Measurements from ENCODE around the gene DYNC2I2. TPM values are rescaled to one million over a fixed set of nuclear protein-coding genes. Genes with fewer than 3 reads are reported as not detected.

Gene DYNC2I2
- total and polyA plus RNA-seq, 3 donors from 2014 or later: 78.4 to 102 (median 96.7) TPM

DNA sequence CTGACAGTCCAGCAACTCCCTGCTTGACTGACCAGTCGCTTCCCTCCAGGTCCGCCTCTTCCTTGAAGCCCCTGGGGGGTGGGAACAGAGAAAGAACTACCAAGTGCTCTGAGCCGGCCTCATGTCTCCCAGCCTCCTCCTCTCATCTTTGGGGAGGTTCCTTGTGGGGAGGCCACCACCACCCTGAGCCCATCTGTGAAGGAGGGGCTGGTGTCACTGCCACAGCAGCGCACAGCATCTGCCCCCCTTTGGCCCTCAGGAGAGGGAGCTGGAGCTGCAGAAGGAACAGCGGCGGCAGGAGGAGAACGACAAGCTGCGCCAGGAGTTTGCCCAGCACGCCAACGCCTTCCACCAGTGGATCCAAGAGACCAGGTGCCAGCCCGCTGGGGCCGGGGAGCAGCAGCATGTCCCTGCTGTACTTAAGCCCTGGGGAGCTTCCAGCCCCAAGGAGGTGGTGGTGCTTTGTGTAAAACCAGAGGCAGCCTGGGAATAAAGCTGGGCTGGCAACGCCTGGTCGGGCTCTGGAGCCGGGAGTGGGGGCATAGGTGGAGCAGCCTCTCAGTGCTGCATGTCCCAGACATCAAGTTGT is 29.4 kb downstream of the DYNC2I2 start:
- DNase-seq: no peak
- intact Hi-C loops (cut with DNase I; ENCODE audit: low total_unique reads): no loop called here

DNA sequence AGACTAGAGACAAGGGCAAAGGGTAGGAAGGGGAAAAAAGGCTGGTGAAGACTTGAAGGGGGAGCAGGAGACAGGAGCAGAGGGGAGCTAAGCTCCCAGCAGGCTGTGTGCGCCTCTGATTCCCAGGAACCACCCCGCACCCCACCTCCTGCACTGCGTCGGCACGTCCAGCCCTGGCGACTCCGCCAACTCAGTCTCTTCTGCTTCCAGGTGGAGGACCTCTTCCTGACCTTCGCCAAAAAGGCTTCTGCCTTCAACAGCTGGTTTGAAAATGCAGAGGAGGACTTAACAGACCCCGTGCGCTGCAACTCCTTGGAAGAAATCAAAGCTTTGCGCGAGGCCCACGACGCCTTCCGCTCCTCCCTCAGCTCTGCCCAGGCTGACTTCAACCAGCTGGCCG is 30.5 kb downstream of the DYNC2I2 start:
- H3K36me3 ChIP-seq (ENCODE audit: low read depth, missing control alignments): no peaks in the 10 kb centered on the region
- no peaks in the 10 kb centered on the region for H3K27me3 ChIP-seq
- no peaks in the 10 kb centered on the region for H3K9me3 ChIP-seq
- no peak overlapping the region for H3K4me3 ChIP-seq
- H3K27ac ChIP-seq: peak overlapping the region in 1 of 2 donors; percentile 61
- intact Hi-C loops (cut with DNase I; ENCODE audit: low total_unique reads): no loop called here
- TF ChIP-seq POLR2A (IDR thresholded peaks at IDR 0.05): no peak
- TF ChIP-seq, protein P1, sequence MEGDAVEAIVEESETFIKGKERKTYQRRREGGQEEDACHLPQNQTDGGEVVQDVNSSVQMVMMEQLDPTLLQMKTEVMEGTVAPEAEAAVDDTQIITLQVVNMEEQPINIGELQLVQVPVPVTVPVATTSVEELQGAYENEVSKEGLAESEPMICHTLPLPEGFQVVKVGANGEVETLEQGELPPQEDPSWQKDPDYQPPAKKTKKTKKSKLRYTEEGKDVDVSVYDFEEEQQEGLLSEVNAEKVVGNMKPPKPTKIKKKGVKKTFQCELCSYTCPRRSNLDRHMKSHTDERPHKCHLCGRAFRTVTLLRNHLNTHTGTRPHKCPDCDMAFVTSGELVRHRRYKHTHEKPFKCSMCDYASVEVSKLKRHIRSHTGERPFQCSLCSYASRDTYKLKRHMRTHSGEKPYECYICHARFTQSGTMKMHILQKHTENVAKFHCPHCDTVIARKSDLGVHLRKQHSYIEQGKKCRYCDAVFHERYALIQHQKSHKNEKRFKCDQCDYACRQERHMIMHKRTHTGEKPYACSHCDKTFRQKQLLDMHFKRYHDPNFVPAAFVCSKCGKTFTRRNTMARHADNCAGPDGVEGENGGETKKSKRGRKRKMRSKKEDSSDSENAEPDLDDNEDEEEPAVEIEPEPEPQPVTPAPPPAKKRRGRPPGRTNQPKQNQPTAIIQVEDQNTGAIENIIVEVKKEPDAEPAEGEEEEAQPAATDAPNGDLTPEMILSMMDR (IDR thresholded peaks at IDR 0.05): no peak
- peaks cover 25% of the 10 kb centered on the region for H3K4me1 ChIP-seq
- WGBS, 2 donors: 78 to 79% methylated on average over 15 to 16 of the region's 16 CpGs
- DNase-seq: no peak

More for the DNA sequence above, 29.4 kb downstream of the DYNC2I2 start:
- Histone ChIP-seq H3K36me3 (ENCODE audit: low read depth, missing control alignments) (no peaks in the 10 kb centered on the region), H3K27ac (no peak overlapping the region), H3K9me3 (no peaks in the 10 kb centered on the region), H3K4me1 (peaks cover 19% of the 10 kb centered on the region), H3K4me3 (no peak overlapping the region), H3K27me3 (no peaks in the 10 kb centered on the region)
- TF ChIP-seq, protein P1 (IDR thresholded peaks at IDR 0.05): no peak
- TF ChIP-seq POLR2A (IDR thresholded peaks at IDR 0.05): no peak
- 92 to 97% methylated on average over 10 to 15 of the region's 15 CpGs for WGBS, 2 donors

DNA sequence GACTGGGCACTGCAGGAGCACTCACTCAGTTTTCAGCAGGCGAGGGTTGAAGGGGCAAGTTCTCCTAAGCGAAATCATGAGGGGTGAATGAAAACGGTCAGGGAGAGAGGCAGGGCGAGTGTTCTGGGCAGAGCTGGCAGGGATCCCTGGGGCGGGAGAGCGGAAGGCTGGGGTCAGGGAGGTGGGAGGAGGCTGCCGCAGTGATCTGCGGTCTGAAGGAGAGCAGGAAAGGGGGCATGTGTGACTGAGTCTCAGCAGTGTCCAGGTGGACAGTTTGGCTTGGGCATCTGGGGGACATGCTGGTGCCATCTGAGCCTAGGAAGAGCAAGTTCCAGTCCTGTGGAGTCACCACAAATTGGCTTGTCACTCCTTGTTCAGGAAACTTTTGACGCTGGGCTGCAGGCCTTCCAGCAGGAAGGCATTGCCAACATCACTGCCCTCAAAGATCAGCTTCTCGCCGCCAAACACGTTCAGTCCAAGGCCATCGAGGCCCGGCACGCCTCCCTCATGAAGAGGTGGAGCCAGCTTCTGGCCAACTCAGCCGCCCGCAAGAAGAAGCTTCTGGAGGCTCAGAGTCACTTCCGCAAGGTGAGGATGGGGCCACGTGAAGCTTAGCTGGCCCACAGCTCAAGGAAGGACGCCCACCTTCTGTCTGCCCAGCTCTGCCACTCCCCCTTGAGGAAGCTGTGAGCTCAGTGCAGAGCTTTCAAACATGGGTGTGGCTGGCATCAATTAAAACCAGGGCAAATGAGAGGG is 31.1 kb downstream of the DYNC2I2 start:
- no peaks in the 10 kb centered on the region for H3K36me3 ChIP-seq (ENCODE audit: low read depth, missing control alignments)
- intact Hi-C loops (cut with DNase I; ENCODE audit: low total_unique reads): no loop called here
- peaks cover 25% of the 10 kb centered on the region for H3K4me1 ChIP-seq
- no peak overlapping the region for H3K4me3 ChIP-seq
- 44 to 60% methylated on average over 13 to 20 of the region's 20 CpGs for WGBS, 2 donors
- TF ChIP-seq, protein P1 (IDR thresholded peaks at IDR 0.05): no peak
- TF ChIP-seq POLR2A (IDR thresholded peaks at IDR 0.05): no peak
- peak; percentile 64 for DNase-seq
- H3K9me3 ChIP-seq: no peaks in the 10 kb centered on the region
- peak overlapping the region in 1 of 2 donors; percentile 61 for H3K27ac ChIP-seq
- no peaks in the 10 kb centered on the region for H3K27me3 ChIP-seq

DNA sequence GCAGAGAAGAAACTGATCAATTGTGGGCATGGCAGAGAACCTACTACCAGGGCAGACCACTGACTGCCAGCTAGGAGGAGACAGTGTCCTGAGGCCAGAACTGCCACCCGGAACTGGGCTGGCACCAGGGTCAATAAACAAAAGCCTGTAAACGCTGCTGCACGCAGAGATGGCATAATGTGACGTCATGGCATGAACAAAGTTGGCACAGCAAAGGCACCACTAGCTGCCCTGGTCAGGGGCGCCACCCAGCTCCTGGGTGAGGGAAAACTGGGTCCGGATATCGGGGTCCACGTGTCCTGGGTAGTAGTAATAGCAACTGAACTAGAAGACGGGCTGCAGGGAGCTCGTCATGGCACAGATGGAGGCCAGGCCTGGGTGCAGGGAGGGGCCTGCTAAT is 32.1 kb downstream of the DYNC2I2 start:
- no peak for TF ChIP-seq POLR2A (IDR thresholded peaks at IDR 0.05)
- TF ChIP-seq, protein P1 (IDR thresholded peaks at IDR 0.05): no peak
- no peak for DNase-seq
- Histone ChIP-seq H3K4me1 (peaks cover 25% of the 10 kb centered on the region), H3K4me3 (no peak overlapping the region), H3K27ac (peak overlapping the region in 1 of 2 donors; percentile 61), H3K27me3 (no peaks in the 10 kb centered on the region), H3K9me3 (no peaks in the 10 kb centered on the region), H3K36me3 (ENCODE audit: low read depth, missing control alignments) (no peaks in the 10 kb centered on the region)
- intact Hi-C loops (cut with DNase I; ENCODE audit: low total_unique reads): no loop called here
- 90 to 96% methylated on average over 8 to 10 of the region's 10 CpGs for WGBS, 2 donors

All from testis (tissue), 3 donors.